ENCODE results near the gene ACP7. TPM values are rescaled to one million over a fixed set of nuclear protein-coding genes. Genes with fewer than 3 reads are reported as not detected.

Gene ACP7
- total and polyA plus RNA-seq, 9 of the 15 experiments (the other 6 are each of a cell fraction or from before 2014, with no cell fraction given), result not detected

DNA sequence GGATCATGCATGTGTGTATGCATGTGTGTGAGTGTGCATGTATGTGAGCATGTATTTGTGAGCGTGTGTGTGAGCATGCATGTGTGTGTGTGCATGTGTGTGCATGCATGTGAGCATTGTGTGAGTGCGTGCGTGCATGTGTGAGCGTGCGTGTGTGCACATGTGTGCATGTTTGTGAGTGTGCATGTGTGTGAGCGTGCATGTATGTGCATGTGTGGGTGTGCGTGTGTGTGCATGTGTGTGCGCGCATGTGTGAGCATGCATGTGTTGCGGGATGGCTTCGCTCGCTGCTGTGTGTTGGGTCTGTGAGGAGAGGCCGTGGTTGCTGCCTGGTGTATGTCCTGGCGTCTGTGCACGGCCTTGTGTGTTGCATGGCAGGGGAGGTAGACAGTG, 73.8 kb downstream of the ACP7 start (continued):
- TF ChIP-seq PHTF2 (CRISPR knock-in tag; IDR thresholded peaks at IDR 0.05) (no peak), SMAD3 (CRISPR knock-in tag; conservative IDR thresholded peaks at IDR 0.05) (no peak), TAF9B (IDR thresholded peaks at IDR 0.05; ENCODE audit: partially characterized antibody) (no peak), FOXJ3 (CRISPR knock-in tag; IDR thresholded peaks at IDR 0.05) (no peak), TEAD4 (IDR thresholded peaks at IDR 0.05; ENCODE audit: low read length) (no peak), TEAD4 (CRISPR knock-in tag; IDR thresholded peaks at IDR 0.05; ENCODE audit: borderline replicate concordance) (no peak), KLF16 (IDR thresholded peaks at IDR 0.05) (no peak), MYNN (IDR thresholded peaks at IDR 0.05) (peak; percentile 29; the same call in 1 of the 2 replicates), MYNN (CRISPR knock-in tag; IDR thresholded peaks at IDR 0.05) (no peak), OTX1 (CRISPR knock-in tag; IDR thresholded peaks at IDR 0.05) (no peak)

- intact Hi-C loops (cut with micrococcal nuclease), result no loop called here
- ATAC-seq, result peak; percentile 52
- H3K9me3 ChIP-seq (replicated peaks; ENCODE audit: control insufficient read depth, insufficient read depth, low read depth, low read length), result no peaks in the 10 kb centered on the region
- H3K36me3 ChIP-seq (ENCODE audit: control insufficient read depth, insufficient read depth, low read length), result peaks cover 5% of the 10 kb centered on the region; the same call in 1 of the 3 replicates
- peaks cover 15% of the 10 kb centered on the region for H3K9me1 ChIP-seq (ENCODE audit: control insufficient read depth, insufficient read depth, low read length)
- H2AFZ ChIP-seq (ENCODE audit: low read depth, low read length), result no peak overlapping the region
- H3K79me2 ChIP-seq (ENCODE audit: control insufficient read depth, insufficient read depth, low read length), result peaks cover 64% of the 10 kb centered on the region
- peak; percentile 65 to 69 (median 68) for DNase-seq (ENCODE audit: extremely low read depth in 1 of 4, low spot score in 3 of 4)
- TF ChIP-seq BCOR (IDR thresholded peaks at IDR 0.05) (peak; percentile 92), HDAC2 (IDR thresholded peaks at IDR 0.05) (peak; percentile 53; the same call in 1 of the 2 replicates), CBFA2T3 (IDR thresholded peaks at IDR 0.05) (peak; percentile 51), SMARCA5 (IDR thresholded peaks at IDR 0.05) (peak; percentile 42; the same call in 1 of the 2 replicates), ZNF217 (CRISPR knock-in tag; IDR thresholded peaks at IDR 0.05) (no peak), ZFP36 (IDR thresholded peaks at IDR 0.05; ENCODE audit: low read depth, low read length, partially characterized antibody) (peak; percentile 80), TCF3 (CRISPR knock-in tag; IDR thresholded peaks at IDR 0.05) (peak; percentile 43; the same call in 1 of the 2 replicates), RBM25 (IDR thresholded peaks at IDR 0.05; ENCODE audit: low read depth, low read length, severe bottlenecking) (peak; percentile 80), ZSCAN29 (IDR thresholded peaks at IDR 0.05) (no peak), ZNF24 (IDR thresholded peaks at IDR 0.05) (peak; percentile 94), RCOR1 (IDR thresholded peaks at IDR 0.05; ENCODE audit: borderline replicate concordance in 1 of 2, low read depth in 2 of 2, low read length in 2 of 2) (peak in 1 of 2 experiments; percentile 26; a peak in 1 of 4 replicates), KDM1A (IDR thresholded peaks at IDR 0.05) (peak; percentile 63 to 77), ZNF165 (CRISPR knock-in tag; IDR thresholded peaks at IDR 0.05; ENCODE audit: borderline replicate concordance) (no peak)
- H3K4me1 ChIP-seq (replicated peaks in 1 of 2; ENCODE audit: control insufficient read depth in 2 of 2, insufficient read depth in 2 of 2, low read length in 2 of 2), result peaks cover 39 to 74% of the 10 kb centered on the region in 2 experiments
- BruUV-seq (replicated peaks), result no TSS peak
- no peaks in the 10 kb centered on the region for H3K27me3 ChIP-seq (ENCODE audit: control insufficient read depth in 2 of 2, insufficient read depth in 2 of 2, low read length in 2 of 2)
- in situ Hi-C loops (cut with MboI), result no loop called here
- no peak overlapping the region for H3K27ac ChIP-seq (ENCODE audit: extremely low read depth, low read depth, low read length)
- peak; percentile 87 for FAIRE-seq
- WGBS (ENCODE audit: insufficient coverage, low coverage, missing lambda C conversion rate), result 43% methylated on average over 12 of the region's 12 CpGs
- H3K4me2 ChIP-seq (ENCODE audit: insufficient read depth, low read length), result peak overlapping the region; percentile 26; the same call in 1 of the 2 replicates
- CTCF ChIA-PET (ENCODE audit: low intra/inter-chr PET ratio), result no interaction called here
- POLR2A ChIA-PET, result interaction anchor here (0.8 kb wide), 1 partner anchor 14 kb away, joined by 3 read pairs; no protein-coding TSS in a partner anchor
- H3K9ac ChIP-seq (ENCODE audit: insufficient read depth in 1 of 2, low read depth in 2 of 2, low read length in 2 of 2), result peak overlapping the region in 1 of 2 experiments; percentile 47; a peak in 2 of 4 replicates
- H4K20me1 ChIP-seq (replicated peaks; ENCODE audit: control insufficient read depth, insufficient read depth, low read length), result peaks cover 27% of the 10 kb centered on the region
- H3K4me3 ChIP-seq, result no peak overlapping the region
These were observed 74.6 kb downstream of the ACP7 start for GRCh38 chr19:39158646-39159260.

All from K562 (cell line).